Ureter (tissue), 1 donor: ENCODE results near the gene RGS9. TPM values are rescaled to one million over a fixed set of nuclear protein-coding genes. Genes with fewer than 3 reads are reported as not detected.
A peak's percentile ranks its signal among the peaks of the same experiment; 100 is the strongest.
"Not testable (repeated sequence)": the region's sequence is repeated elsewhere in the genome, so short reads cannot be mapped to it uniquely, and the experiment has no call there.

ENCODE experiments used
- DNase-seq: peaks from one replicate; pipeline ENCODE4 v3.0.0-alpha.2; 2020; ENCODE audit warnings: low spot score
- total RNA-seq: library from RNA; stranded (reverse); gene quantifications from one replicate; pipeline ENCODE4 v1.2.4, GENCODE V29; 2023
- donor health status: DM: yes; HTN: yes; CAD: no.

Gene RGS9
- total RNA-seq, 1 donor from 2014 or later: 6.1 TPM

DNA sequence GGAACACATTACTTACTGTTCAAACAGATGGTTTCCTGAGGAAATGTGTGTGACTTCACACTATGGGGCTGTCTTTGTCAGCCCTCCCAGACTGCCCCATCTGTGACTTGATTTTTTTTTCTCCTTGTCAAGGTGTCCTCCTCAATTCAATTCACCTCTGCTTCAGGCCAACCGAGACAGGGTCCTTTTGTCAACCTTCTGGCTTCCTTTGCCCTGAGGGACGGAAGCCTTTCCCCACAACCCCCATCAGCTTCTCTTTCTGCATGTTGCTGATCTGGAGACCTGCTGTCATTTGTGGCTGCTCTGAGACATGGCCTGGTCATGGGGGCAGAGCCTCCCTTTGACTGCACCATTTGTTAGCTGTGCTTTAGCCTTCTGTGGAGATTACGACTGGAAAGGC, 21.3 kb upstream of the RGS9 start:
- no peak for DNase-seq

DNA sequence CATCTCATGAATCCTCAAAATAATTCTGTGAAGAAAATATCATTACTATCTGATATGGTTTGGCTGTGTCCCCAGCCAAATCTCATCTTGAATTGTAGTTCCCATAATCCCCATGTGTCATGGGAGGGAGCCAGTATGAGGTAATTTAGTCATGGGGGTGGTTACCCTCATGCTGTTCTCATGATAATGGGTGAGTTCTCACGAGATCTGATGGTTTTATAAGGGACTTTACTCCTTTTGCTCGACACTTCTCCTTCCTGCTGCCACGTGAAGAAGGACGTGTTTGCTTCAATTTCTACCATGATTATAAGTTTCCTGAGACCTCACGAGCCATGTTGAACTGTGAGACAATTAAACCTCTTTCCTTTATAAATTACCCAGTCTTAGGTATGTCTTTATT, 20.7 kb upstream of the RGS9 start:
- DNase-seq: not testable (repeated sequence)

DNA sequence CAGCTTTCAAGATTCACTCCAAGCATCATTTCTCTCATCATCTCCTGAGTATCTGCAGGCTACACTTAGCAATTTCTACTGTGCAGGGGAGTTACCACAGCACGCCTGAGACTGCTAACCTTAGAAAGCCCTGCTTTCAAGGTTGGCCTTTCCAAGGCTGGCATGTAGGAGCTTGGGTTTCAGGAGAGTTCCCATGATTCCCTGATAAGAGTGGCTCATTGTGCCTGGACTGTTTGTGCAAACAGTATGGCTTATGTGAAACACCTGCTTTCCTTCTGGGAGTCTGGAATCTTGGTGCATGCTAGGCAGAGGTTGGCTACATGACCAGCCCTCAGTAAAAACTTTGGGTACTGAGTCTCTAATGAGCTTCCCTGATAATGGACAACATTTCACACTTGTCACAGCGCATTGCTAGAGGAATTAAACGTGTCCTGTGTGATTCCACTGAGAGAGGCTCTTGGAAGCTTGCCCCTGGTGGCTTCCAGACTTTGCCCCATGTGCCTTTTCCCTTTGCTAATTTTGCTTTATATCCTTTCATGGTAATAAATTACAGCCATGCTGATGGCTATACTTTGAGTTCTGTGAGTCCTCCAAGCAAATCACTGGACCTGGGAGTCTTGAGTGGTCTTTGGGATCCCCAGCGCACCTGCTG, 19.7 kb upstream of the RGS9 start:
- DNase-seq: no peak

DNA sequence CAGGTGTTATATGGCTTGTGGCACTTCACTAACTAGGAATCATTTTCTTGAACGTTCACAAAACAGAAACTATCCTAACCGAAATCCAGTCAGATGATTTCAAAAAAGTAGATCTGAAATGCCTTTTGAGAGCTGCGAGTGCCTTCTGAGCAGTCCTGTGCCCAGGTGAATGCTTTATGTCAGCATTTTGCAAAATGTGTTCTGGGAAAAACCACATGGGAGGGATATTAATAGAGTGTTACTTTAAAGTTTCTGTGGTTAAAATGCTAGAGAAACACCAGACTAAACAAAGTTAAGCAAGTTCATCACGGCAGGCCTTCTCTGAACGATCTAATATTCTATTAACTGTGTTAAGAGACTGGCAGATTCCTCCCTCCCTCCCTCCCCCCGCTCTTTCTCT, 15.8 kb upstream of the RGS9 start:
- DNase-seq: no peak

DNA sequence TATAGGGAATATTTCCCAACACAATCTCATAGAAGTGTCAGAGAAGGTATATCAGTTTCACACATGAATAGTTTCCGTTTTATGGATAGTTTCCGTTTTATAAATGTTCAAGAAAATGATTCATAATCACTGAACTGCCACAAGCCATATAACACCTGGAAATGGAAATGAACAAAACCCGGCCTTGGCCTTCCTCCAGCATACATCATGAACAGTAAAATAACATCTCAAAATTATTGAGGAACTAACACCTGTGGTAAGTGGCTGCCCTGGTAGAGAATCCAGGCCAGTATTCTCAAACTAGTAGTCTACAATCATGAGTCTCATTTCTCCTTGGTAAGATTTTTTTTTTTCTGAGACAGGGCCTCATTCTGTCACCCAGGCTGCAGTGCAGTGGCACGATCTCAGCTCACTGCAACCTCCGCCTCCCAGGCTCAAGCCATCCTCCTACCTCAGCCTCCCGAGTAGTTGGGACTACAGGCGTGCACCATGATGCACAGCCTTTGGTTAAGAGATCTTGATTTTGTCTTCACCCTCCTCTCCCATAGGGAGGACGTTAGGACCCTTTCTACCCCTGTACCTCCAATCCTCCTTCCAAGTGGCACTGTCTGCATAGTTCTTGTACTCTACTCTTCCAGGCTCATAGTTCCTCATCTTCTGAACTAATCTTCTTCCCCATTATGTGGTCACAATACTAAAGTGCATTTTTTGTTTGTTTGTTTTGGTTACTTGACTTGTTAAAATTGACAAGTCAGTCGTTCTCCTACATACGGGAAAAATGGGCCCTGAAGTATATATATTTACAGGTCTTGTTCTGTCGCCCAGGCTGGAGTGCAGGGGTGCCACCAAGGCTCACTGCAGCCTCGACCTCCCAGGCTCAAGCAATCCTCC, 15.0 kb upstream of the RGS9 start:
- DNase-seq: no peak

DNA sequence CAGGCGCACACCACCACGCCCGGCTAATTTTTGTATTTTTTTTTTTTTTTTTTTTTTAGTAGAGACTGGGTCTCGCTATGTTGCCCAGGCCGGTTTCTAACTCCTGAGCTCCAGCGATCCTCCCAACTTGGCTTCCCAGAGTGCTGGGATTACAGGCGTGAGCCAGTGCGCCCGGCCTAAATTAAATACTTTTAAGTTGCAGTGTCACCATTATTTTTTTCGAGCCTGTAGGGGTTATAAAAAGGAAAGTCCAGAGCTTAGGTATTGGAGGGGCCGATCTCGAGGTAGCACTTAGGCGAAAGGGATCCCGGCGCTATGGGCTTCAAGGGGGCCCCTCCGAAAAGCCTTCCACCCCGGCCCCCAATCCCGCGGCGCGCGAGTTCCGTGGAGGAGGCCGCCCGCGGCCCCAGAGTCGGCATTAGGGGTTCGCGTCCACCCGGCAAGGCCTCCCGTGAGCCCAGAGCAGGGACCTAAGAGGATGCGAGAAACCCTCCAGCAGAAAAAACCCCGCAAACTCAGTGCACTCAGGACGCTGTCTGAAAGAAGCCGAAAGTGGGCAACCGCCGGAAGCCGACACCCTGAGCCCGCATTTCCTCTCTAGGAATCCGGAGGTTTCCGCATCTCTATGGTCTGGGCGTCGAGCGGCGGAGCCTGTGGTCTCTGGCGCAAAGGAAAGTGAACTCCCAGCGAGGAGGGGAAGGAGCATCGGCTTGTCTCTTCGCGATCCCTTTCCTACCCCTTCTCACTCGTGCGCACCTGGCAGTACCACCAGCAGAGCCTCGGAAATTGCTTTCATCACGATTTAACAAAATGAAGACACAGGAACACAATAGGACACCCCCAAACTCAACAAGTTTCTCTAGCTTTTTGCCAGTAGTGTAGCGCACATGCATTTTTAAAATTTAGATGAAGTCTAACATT, 14.1 kb upstream of the RGS9 start:
- peak; percentile 84 for DNase-seq

DNA sequence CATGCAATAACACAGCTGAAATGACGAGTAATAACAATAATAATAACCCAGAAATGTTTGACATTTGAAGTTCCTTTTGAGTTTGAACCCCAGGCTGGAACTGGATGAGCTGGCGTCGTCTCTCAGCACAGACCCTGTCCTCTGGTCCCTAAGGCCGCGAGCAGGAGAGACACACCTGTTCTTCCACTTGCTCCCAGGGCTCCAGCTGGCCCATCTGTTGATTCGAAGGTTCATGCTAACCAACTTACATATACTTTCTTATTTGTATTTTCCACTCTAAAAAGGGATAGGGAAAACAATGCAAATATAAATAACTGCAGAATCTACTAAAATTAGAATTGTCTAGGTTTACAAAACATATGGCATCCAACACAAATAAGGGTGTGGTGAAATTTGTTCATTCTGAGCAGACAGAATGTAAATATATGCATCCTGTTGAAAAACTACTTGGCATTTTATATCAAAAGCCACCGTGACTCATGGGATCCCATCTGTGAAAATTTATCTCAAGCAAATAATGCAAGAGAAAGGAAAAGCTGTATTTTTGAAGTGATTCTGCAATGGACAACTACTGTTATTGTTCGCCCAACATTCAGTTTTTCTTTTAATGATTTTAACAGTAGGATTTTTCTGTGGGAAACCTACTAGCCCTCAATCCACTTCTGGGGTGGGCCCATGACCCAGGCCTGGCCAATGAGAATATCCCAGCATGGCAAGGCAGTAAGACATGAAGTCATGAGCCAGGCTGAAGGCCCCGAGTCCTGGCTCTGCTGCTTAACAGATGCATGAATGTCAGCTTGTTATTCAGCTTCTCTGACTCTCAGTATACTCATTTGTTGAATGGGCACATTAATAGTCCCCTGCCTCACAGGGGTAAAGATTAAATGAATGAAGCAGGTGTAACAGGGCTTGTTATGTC, 13.2 kb upstream of the RGS9 start:
- no peak for DNase-seq

DNA sequence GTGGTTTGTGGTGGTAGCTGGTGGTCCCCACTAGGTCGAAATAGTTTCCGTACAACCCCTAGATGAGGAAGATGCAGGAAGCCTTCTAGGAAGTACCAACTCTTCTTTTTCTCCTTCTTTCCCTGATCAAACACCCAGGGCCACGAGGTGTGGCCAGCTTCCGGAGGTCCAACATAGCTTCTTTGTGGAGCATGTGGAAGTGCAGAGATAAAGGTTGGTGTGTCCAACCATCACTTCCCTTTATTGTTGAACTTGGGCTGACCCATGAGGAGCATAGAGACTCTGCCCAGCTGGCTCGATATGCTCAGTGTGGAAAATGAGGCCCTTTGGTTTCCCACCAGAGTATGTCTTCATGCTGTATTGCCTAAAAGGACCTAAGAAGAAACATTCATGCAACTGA, 6.3 kb upstream of the RGS9 start:
- no peak for DNase-seq

DNA sequence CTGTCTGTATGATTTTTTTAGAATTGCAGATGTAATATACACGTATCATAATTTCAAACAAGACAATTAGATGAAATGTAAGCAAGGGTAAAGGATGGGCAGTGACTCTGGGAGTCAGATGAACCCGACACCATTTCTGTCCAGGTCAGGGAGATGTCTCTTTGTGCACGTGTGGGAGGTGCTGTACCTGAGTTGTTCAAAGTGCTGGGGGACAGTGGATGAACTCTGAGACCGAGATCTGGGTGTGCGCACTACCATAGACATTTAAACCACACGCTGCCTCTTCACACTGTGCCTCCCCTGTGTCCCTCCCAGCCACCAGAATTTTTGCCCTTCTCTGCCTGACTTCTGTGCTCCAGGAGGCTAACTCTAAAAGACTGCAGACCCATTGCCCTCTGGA, 5.9 kb upstream of the RGS9 start:
- no peak for DNase-seq

DNA sequence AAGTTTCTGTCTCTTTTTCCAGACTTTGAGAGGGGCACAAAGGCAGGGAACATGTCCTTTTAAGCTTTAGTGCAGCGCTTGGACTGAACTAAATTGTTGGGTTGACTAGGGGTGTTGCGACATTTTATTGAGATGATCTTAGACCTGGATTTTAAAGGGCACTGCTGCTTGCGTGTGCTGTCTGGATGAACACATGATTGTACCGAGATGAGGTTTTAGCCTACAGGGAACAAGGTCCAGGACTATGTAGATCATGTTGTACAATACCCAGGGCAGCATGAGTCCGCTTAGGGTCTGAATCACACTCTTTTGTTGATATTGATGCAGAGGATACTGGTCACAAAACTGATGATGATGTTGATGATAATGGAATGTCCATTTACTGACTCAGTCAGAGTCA, 5.2 kb upstream of the RGS9 start:
- DNase-seq: no peak

DNA sequence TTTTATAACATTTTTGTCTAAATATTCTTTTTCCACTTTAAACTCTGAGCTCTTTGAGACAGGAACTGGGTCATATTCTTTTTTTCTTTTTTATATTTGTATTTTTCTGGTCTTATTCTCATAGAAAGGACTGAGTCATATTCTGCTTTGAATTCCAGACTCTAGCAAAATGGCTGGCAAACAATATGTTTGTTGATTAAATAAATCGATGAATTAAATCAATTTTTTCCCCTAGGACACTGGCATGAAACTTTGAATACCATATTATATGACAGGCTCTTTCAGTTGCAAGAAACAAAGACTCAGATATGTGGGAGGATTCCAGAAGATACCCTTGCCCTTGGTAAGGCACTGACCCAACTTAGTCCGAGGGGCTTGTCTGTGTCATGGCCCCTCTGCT, 3.1 kb upstream of the RGS9 start:
- DNase-seq: no peak

DNA sequence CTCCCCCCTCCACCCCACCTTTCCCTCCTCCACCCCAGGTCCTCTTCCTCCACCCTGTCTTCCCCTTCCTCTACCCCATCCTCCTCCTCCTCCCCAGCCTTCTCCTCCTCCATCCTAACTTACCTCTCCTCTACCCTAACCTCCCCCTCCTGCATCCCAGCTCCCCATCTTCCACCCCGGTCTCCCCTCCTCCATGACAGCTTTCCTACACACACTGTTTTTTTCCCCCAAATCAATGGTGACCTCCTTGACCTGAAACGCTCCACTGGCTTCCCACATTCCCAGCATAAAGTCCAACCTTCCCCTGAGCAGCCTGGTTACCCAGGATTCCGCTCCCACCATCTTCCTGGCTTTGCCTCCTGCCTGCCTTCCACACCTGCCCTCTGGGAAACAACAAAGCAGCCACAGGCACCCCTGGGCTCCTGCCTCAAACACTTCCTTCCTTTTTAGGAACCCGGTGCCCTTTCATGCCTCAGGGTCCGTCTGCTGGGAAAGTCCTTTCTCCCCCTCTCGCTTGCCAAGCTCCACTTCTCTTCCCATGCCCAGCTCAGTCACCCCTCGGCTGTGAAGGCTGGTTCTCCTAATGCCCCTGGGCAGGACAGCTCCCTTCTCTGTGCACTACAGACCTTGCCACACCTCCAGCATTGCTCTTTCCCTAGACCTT, 2.1 kb downstream of the RGS9 start:
- DNase-seq: no peak

DNA sequence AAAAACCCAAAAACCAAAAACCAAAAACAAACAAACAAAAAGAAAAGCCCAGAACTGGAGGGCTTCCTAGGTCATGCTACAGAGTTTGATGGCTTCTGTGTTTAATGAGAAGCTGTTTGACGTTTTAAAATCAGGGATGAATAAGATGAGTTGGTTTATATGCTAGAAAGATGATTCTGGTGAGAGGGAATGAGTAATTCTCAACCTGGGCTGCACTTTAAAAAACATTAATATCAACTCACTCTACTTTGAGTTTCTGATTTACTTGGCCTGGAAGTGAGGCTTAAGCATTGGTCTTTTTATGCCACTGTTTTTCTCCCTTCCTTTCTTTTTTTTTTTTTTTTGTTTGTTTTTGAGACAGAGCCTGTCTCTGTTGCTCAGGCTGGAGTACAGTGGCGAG, 5.1 kb downstream of the RGS9 start:
- no peak for DNase-seq

DNA sequence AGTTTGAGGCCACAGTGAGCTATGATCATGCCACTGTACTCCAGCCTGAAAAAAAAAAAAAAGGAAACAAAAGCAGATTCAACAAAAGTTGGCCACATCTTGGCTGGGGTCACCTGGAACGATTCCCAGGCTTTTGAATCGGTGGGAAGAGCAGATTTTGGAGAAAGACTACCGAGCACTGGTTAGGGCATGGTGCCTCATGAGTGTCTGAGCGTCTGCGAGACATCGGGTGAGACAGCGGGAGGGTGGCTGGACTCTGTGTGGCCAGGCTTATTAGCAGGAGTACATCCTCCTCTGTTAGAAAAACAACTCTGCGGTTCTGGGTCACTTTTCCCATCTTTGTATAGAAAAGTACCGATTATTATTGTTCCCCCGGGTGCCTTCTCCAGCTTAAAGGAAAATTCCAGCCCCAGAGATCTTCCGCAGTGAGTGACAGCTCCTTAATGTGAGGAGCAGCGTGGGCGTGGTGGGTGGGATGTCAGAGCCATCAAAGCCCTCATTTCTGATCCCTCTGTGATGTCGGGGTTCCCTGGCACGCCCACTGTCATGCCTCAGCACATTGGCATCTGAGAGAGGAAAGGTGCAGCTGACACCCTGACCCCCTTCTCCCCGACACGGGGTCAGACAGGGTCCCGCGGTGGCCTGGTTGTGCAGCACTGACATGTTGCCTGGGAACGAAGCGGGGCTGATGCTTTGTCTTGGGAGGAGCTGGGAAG, 6.9 kb downstream of the RGS9 start:
- DNase-seq: no peak

DNA sequence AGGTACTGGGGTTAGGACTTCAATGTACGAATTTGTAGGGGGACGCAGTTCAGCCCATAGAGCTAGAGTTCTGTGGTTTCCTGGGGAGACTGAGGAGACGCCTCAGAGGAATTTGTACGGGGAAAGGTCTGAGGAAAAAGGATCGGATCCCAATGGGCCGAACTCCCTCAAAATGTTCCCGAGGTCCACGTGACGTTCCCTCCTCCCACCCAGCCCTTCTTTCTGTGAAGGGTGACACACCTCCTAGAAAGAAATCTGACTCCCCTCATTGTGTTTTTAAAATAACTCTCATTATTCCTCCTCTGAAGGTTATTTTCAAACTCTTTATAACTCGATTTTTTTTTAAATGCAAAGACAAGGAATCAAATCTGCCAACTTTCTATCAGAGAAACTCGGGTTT, 8.6 kb downstream of the RGS9 start:
- no peak for DNase-seq

DNA sequence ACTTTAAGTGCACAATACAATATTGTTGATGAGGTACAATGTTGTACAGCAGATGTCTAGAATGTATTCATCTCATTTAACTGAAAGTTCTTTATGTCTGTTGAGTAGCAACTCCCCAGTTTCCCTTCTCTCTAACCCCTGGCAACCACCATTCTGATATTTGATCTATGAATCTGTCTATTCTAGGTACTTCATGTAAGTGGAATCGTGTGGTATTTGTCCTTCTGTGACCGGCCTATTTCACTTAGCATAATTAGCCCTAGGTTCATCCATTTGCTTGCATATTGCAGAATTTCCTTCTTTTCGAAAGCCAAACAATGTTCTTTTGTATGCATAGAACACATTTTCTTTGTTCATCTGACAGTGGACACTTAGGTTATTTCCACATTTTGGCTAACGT, 10.8 kb downstream of the RGS9 start:
- no peak for DNase-seq

DNA sequence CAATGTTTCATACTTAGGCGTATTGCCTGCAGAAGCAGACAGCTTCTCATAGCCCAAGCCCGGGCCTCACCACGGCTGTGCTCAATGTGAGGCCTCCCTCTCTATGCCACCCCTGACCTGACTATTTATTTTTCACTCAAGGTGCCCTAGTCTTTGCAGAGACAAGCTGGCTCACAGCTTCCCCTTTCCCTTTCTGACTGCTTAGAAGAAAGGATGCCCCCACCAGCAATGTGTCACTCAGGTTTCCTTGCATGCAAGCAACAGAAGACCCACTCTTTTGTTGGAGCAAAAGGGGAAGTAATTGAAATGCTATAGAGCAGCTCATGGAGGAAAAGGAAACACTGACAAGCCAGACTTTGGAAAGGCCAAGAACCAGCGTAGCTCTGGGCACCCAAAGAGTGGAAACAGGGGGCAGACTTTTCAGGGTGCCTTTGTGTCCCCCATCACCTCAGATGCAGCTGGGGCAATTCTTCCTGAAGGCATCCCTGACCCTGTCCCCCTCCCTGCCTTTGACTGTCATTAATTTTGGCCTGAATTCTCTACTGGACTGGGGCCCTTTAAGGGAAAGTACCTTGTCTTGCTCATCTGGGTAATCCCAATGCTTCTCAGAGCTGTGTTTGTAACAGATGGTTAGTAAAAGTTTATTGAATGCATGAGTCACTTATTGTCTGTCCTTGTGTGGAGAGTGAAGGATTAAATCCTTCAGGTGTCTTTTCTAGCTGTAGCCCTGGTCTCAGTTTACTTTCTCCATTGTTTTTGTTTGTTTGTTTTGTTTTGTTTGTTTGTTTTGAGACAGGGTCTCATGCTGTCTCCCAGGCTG, 17.8 kb downstream of the RGS9 start:
- no peak for DNase-seq

DNA sequence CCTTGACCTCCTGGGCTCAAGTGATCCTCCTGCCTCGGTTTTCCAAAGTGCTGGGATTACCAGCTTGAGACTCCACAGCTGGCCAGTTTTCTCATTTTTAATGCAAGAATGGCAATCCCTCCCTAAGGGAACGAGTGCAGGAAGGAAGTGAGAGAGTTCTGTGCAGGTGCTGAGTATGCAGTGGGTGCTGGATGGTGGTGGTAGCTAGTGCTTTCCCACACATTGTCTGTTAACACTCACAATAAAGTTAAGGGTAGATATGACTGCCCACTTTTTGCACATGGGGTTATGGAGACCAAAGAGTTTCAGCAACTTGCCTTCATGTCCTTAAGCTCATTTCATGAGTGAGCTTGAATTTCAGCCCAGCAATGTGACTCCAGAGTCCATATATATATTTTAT, 18.5 kb downstream of the RGS9 start:
- no peak for DNase-seq

DNA sequence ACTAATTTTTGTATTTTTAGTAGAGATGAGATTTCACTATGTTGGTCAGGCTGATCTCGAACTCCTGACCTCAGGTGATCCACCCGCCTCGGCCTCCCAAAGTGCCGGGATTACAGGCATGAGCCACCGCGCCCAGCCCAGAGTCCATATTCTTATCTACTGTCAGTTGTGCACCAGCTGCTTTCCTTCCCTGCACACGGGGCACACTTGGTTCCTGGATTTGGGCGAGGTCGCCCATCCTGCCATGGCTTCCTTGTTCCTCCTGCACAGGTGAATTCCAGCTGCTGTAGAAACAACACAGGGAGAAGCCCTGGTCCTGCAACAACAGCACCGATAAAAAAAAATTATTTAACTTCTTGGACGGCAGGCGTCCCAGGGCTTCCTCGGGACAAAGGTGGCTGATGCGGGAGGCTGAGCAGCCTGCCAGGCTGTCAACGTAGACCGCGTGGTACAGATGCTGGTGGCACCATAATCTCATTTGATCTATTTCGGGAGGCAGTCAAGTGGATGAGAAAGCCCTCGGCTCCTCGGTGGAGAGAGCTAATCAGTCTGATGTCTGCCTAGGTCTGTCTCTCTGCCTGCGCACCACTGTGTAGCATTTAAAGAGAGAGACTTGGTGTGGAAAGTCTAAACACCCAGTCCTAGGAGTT, 19.1 kb downstream of the RGS9 start:
- DNase-seq: no peak
